Measurements from ENCODE around the gene TTC21A.

TTC21A gene

DNA sequence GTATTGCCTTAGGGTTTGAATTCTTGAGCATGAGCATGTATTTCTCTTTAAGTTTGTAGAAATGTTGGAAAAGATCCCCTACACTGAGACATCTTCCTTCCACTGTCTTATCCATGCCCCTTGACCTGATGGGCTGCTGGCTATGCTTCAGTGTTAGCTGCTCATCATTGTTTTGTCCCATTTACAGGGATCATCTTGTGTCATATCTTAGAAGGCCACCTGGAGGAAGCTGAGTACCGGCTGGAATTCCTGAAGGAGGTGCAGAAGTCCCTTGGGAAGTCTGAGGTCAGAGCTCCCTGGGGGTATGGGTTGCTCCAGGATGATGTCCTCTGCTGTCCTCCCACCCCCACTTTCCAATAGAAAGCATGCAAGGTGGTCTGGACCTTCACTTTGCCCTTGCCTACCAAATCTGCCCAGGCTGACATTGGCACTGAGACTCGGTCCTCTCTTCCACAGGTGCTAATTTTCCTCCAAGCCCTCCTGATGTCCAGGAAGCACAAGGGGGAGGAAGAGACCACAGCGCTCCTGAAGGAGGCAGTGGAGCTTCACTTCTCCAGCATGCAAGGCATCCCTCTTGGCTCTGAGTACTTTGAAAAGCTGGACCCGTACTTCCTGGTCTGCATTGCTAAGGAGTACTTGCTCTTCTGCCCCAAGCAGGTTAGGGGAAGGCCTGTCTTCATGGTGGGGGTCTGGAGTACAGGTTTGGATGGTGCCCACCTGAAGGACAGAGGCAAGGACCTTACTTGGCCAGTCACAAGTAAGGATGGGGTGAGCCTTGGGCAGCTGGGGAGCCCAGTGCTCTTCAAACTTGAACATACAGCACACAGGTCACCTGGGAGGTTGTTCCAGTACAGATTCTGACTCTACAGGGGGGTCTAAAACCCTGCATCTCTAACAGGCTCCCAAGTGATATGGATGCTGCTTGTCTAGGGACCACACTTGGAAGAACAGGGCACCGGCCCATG lies 17.7 kb downstream of the TTC21A start:
- Histone ChIP-seq H3K36me3 (ENCODE audit: insufficient read depth, low read length) (peaks cover 5% of the 10 kb centered on the region), H3K4me1 (ENCODE audit: insufficient read depth, low read length) (peaks cover 8% of the 10 kb centered on the region), H3K9ac (ENCODE audit: low read length) (no peak overlapping the region), H3K27ac (ENCODE audit: low read depth, low read length) (no peak overlapping the region), H3K4me3 (ENCODE audit: low read depth in 1 of 2, low read length in 2 of 2) (no peak overlapping the region), H3K9me3 (ENCODE audit: low read length) (no peaks in the 10 kb centered on the region), H3K27me3 (ENCODE audit: control insufficient read depth in 1 of 2, insufficient read depth in 2 of 2, low read length in 2 of 2) (no peaks in the 10 kb centered on the region)

DNA sequence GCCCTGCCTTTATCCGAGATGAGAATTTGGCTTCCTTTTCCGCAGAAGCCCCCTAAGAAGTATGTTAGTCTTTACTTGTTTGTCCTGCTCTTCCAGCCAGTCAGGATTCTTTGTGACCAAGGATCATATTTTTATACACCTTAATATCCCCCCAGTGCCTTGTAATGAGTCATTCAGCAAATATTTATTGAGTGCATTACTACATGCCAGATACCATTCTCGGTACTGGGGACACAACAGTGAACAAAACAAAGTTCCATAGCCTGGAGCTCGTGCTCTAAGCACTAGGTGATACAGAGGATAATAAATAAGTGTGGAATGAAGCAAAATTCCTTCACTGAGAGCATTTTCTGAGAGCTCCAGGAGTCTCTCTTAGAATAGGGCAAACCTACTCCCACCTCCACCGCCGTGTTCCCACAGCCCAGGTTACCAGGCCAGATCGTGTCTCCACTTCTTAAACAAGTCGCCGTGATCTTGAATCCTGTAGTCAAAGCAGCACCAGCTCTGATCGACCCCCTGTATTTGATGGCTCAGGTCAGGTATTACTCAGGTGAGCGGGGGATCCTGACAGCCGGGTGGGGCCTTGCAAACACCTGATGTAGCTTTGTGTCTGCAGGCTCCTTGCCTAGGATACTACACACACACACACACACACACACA lies 18.5 kb downstream of the TTC21A start:
- H3K27me3 ChIP-seq (ENCODE audit: control insufficient read depth in 1 of 2, insufficient read depth in 2 of 2, low read length in 2 of 2): no peaks in the 10 kb centered on the region
- peaks cover 8% of the 10 kb centered on the region for H3K4me1 ChIP-seq (ENCODE audit: insufficient read depth, low read length)
- H3K27ac ChIP-seq (ENCODE audit: low read depth, low read length): no peak overlapping the region
- no peak overlapping the region for H3K4me3 ChIP-seq (ENCODE audit: low read depth in 1 of 2, low read length in 2 of 2)
- H3K9ac ChIP-seq (ENCODE audit: low read length): no peak overlapping the region
- peaks cover 4% of the 10 kb centered on the region for H3K36me3 ChIP-seq (ENCODE audit: insufficient read depth, low read length)
- H3K9me3 ChIP-seq (ENCODE audit: low read length): no peaks in the 10 kb centered on the region

DNA sequence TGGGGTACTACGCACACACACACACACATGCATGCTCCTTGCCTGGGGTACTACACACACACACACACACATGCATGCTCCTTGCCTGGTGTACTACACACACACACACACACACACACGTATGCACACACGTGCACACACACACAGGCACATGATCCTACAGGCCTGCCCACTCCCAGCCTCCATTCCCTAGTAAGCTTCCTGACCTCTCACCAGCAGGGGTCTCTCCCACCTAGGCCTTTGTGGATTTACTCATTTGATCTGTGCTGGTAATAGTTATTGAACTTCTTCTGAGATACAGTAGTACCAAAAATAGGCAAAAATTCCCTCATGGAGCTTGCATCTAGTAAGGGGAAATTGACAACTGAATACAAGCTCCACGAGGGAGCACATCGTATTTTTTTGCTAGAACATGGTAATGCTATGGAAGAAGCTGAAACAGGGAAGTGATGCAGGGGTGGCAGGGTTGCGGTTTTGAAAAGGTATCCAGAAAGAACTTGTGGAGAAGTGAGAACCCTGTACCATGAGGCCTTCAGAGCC lies 19.1 kb downstream of the TTC21A start:
- Histone ChIP-seq H3K27me3 (ENCODE audit: control insufficient read depth in 1 of 2, insufficient read depth in 2 of 2, low read length in 2 of 2) (no peaks in the 10 kb centered on the region), H3K9me3 (ENCODE audit: low read length) (no peaks in the 10 kb centered on the region), H3K4me3 (ENCODE audit: low read depth in 1 of 2, low read length in 2 of 2) (no peak overlapping the region), H3K9ac (ENCODE audit: low read length) (no peak overlapping the region), H3K36me3 (ENCODE audit: insufficient read depth, low read length) (no peaks in the 10 kb centered on the region), H3K27ac (ENCODE audit: low read depth, low read length) (no peak overlapping the region), H3K4me1 (ENCODE audit: insufficient read depth, low read length) (peaks cover 8% of the 10 kb centered on the region)

DNA sequence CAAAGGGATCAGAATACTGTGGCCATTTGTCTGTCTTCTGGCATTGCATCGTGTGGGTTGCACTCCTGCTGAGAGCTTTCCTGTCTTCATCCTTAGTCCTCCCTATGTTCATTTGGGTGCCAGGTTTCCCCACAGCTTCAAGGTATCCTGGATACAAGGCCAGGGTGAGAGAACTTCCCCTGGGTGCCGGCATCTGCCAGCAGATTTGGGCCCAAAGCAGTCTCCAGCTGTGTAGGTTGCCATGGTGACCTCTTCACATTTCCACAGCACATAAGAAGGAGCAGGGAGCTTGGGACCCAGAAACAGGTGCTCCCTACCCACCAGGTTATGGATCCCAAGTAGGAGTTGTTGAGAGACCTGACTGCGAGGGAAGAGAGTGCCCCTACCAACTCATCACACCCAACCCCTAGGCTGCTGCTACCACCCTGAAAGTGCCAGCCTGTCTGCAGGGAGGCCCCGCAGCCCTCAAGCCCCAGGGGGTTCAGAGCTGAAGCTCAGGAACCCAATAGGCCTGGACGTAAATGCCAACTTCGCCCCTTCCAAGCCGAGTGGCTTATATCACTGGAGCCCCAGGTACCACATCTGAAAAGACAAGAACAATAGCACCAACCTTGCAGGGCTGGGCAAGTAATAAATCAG lies 19.9 kb downstream of the TTC21A start:
- no peaks in the 10 kb centered on the region for H3K9me3 ChIP-seq (ENCODE audit: low read length)
- peaks cover 8% of the 10 kb centered on the region for H3K4me1 ChIP-seq (ENCODE audit: insufficient read depth, low read length)
- H3K36me3 ChIP-seq (ENCODE audit: insufficient read depth, low read length): no peaks in the 10 kb centered on the region
- H3K27me3 ChIP-seq (ENCODE audit: control insufficient read depth in 1 of 2, insufficient read depth in 2 of 2, low read length in 2 of 2): no peaks in the 10 kb centered on the region
- H3K4me3 ChIP-seq (ENCODE audit: low read depth in 1 of 2, low read length in 2 of 2): no peak overlapping the region
- no peak overlapping the region for H3K9ac ChIP-seq (ENCODE audit: low read length)
- H3K27ac ChIP-seq (ENCODE audit: low read depth, low read length): no peak overlapping the region

DNA sequence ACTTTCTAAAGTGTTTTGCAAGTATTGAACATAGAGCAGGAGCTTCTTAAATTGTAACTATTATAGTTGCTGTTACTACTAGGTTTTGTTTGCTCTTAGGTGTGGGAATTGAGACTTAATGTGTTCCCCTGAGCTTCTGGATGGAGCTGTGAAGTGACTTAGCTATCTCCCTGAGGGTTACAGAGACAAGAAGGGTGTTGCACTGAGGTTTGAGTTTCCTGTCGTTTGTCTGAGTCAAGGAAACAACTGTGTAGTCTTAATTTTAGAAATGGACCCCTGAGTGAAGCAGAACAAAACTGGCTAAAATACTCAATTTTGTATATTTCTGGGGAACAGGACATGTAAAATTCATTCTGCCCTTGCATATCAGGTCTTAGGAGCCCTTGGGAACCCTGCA lies 20.4 kb downstream of the TTC21A start:
- Histone ChIP-seq H3K4me1 (ENCODE audit: insufficient read depth, low read length) (peaks cover 8% of the 10 kb centered on the region), H3K27ac (ENCODE audit: low read depth, low read length) (no peak overlapping the region), H3K36me3 (ENCODE audit: insufficient read depth, low read length) (peaks cover 4% of the 10 kb centered on the region), H3K4me3 (ENCODE audit: low read depth in 1 of 2, low read length in 2 of 2) (no peak overlapping the region), H3K9me3 (ENCODE audit: low read length) (no peaks in the 10 kb centered on the region), H3K27me3 (ENCODE audit: control insufficient read depth in 1 of 2, insufficient read depth in 2 of 2, low read length in 2 of 2) (no peaks in the 10 kb centered on the region), H3K9ac (ENCODE audit: low read length) (no peak overlapping the region)

GRCh38 chr3:39128951-39129350 lies 21.5 kb downstream of the TTC21A start:
- H3K27ac ChIP-seq (ENCODE audit: low read depth, low read length): no peak overlapping the region
- H3K4me3 ChIP-seq (ENCODE audit: low read depth in 1 of 2, low read length in 2 of 2): no peak overlapping the region
- H3K9ac ChIP-seq (ENCODE audit: low read length): no peak overlapping the region
- no peaks in the 10 kb centered on the region for H3K9me3 ChIP-seq (ENCODE audit: low read length)
- peaks cover 4% of the 10 kb centered on the region for H3K36me3 ChIP-seq (ENCODE audit: insufficient read depth, low read length)
- H3K27me3 ChIP-seq (ENCODE audit: control insufficient read depth in 1 of 2, insufficient read depth in 2 of 2, low read length in 2 of 2): no peaks in the 10 kb centered on the region
- peaks cover 8% of the 10 kb centered on the region for H3K4me1 ChIP-seq (ENCODE audit: insufficient read depth, low read length)

GRCh38 chr3:39130026-39130425 lies 22.5 kb downstream of the TTC21A start:
- Histone ChIP-seq H3K9me3 (ENCODE audit: low read length) (no peaks in the 10 kb centered on the region), H3K4me3 (ENCODE audit: low read depth in 1 of 2, low read length in 2 of 2) (no peak overlapping the region), H3K27ac (ENCODE audit: low read depth, low read length) (no peak overlapping the region), H3K9ac (ENCODE audit: low read length) (no peak overlapping the region), H3K4me1 (ENCODE audit: insufficient read depth, low read length) (peaks cover 8% of the 10 kb centered on the region), H3K27me3 (ENCODE audit: control insufficient read depth in 1 of 2, insufficient read depth in 2 of 2, low read length in 2 of 2) (no peaks in the 10 kb centered on the region), H3K36me3 (ENCODE audit: insufficient read depth, low read length) (peaks cover 11% of the 10 kb centered on the region)

GRCh38 chr3:39130693-39131265 lies 23.3 kb downstream of the TTC21A start:
- Histone ChIP-seq H3K4me1 (ENCODE audit: insufficient read depth, low read length) (peaks cover 4% of the 10 kb centered on the region), H3K27ac (ENCODE audit: low read depth, low read length) (no peak overlapping the region), H3K9me3 (ENCODE audit: low read length) (no peaks in the 10 kb centered on the region), H3K27me3 (ENCODE audit: control insufficient read depth in 1 of 2, insufficient read depth in 2 of 2, low read length in 2 of 2) (no peaks in the 10 kb centered on the region), H3K36me3 (ENCODE audit: insufficient read depth, low read length) (peaks cover 11% of the 10 kb centered on the region), H3K4me3 (ENCODE audit: low read depth in 1 of 2, low read length in 2 of 2) (no peak overlapping the region), H3K9ac (ENCODE audit: low read length) (no peak overlapping the region)

- Histone ChIP-seq H3K27ac (ENCODE audit: low read depth, low read length) (no peak overlapping the region), H3K36me3 (ENCODE audit: insufficient read depth, low read length) (peaks cover 11% of the 10 kb centered on the region), H3K9ac (ENCODE audit: low read length) (no peak overlapping the region), H3K4me1 (ENCODE audit: insufficient read depth, low read length) (no peaks in the 10 kb centered on the region), H3K4me3 (ENCODE audit: low read depth in 1 of 2, low read length in 2 of 2) (no peak overlapping the region), H3K9me3 (ENCODE audit: low read length) (no peaks in the 10 kb centered on the region), H3K27me3 (ENCODE audit: control insufficient read depth in 1 of 2, insufficient read depth in 2 of 2, low read length in 2 of 2) (no peaks in the 10 kb centered on the region)
Observed at GRCh38 chr3:39132096-39133092, 24.9 kb downstream of the TTC21A start.

GRCh38 chr3:39133093-39133490 lies 25.6 kb downstream of the TTC21A start:
- no peaks in the 10 kb centered on the region for H3K27me3 ChIP-seq (ENCODE audit: control insufficient read depth in 1 of 2, insufficient read depth in 2 of 2, low read length in 2 of 2)
- H3K36me3 ChIP-seq (ENCODE audit: insufficient read depth, low read length): peaks cover 11% of the 10 kb centered on the region
- no peaks in the 10 kb centered on the region for H3K4me1 ChIP-seq (ENCODE audit: insufficient read depth, low read length)
- no peak overlapping the region for H3K27ac ChIP-seq (ENCODE audit: low read depth, low read length)
- H3K9ac ChIP-seq (ENCODE audit: low read length): no peak overlapping the region
- H3K4me3 ChIP-seq (ENCODE audit: low read depth in 1 of 2, low read length in 2 of 2): no peak overlapping the region
- H3K9me3 ChIP-seq (ENCODE audit: low read length): no peaks in the 10 kb centered on the region

All from muscle layer of colon (tissue), 2 donors.